GM21515 (cell line): Measurements from ENCODE around the gene ARHGEF26.

Source experiments
- ATAC-seq: cut with Tn5 transposase; IDR thresholded peaks from one replicate; pipeline ENCODE4 v1.9.1; 2021; ENCODE audit not compliant: unreplicated experiment

The ARHGEF26 gene

DNA sequence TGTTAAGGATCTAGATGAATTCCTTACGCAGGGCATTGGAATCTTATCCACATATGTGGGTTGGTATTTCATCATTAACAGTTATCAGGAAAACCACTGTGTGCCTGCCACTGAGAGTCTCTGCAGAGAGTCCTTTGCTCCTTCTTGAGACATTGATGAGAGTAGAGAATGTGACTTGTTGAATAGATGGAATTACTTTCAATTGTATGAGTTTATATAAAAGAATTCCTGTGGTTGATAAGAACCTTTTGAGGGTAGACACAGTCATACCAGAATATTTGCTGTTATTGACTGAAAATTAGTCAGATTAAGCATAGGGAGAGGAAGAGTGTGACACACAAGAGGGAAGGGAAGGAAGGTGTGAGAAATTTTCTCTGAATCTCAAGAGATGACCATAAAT lies 30.8 kb downstream of the ARHGEF26 start:
- ATAC-seq, result no peak

DNA sequence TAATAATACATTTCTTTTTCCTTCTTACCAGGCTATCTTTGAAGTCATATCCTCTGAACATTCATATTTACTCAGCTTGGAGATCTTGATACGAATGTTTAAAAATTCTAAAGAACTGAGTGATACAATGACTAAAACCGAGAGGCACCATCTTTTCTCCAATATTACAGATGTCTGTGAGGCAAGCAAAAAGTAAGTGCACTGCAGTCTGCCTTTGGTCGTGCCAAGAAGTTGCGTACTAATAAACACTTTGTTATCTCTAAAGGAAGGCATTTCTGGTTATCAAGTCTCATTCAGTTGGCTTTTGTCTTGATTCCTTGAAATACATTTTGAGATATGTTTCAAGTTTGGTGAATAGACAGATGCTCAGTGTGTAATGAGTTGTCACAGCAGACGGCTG lies 31.6 kb downstream of the ARHGEF26 start:
- ATAC-seq, result no peak

DNA sequence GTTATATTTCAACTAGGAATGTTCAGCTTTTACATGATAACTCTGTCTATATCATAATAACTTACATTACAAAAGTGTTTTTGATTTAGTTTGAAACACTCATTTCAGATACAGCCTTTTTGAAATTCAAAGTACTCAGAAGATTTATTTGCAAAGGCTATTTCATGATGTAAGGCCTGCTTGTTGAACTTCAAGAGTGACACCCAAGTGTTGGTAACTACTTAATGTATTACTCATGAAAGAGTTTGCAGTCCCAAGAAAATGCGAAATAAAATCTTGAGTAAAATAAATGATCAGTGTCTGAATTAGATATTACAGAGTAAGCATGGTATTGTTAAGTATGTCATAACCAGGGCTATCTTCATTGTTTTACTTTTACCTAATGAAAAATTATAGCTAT lies 35.3 kb downstream of the ARHGEF26 start:
- no peak for ATAC-seq

DNA sequence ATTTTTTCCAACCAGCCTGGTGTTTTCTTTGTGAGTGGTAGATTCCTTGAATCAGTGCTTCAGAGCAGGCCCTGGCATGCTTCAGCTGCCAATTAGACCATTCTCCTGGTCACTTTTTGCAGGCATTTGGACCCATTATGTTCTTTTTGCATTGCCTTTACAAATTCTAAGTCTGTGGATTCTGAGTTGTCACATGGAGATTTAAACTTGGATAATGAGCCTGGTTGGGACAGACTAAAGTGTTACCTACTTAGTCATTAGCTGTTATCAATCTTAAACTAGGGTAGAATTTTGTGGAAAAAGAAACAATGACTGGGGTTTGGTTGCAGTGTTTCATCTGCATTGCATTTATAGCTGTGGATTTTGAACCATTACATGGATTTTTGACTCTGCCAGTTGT lies 40.6 kb downstream of the ARHGEF26 start:
- no peak for ATAC-seq

DNA sequence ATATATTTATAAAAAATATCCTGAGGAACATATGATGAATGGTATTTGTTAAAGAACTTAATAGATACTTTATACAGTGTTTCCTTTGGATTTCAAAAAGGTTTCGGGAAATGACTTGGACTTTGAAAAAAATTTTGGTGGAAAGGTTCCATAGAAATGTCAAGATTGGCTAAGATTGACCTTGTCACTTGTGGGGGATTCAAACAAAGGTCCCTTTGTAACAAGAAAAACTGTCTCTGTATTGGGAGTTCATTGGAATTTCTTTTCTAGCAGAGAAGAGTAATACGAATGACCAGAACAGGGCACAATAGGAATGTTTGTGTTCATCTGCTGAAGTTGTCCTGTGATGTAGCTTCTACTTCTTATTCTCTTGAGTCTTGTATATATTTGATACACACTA lies 43.2 kb downstream of the ARHGEF26 start:
- ATAC-seq, result no peak

DNA sequence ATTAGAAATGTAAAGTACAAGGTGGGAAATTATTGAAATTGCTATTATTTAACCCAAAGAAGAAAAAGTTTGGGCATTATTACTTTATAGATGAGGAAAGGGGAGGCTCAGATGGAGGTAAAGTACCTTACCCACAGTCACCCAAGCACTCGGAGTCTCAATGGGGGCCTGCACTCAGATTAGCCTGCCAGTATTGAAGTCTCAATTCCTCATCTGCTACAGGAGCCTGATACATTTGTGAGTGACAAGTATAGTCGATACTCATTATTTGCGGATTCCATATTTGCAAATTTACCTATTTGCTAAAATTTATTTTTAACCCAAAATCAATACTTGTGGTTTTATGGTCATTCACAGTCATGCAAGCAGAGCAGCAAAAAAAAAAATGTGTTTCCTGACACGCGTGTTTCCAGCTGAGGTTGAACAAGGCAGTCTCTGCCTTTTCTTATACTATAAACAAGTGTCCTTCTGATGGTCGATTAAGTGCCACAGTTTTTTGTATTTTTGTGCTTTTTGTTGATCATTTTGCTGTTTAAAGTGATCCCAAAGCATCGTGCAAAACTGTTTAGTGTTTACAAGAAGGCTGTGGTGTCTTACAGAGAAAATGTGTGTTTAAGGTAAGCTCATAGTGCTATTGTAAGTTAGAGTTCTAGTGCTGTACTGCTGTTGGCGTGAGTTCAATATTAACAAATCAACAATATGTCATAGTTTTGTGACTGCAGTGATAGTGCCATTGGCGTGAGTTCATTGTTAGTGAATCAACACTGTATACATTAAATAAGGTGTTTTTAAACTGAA lies 48.0 kb downstream of the ARHGEF26 start:
- no peak for ATAC-seq

DNA sequence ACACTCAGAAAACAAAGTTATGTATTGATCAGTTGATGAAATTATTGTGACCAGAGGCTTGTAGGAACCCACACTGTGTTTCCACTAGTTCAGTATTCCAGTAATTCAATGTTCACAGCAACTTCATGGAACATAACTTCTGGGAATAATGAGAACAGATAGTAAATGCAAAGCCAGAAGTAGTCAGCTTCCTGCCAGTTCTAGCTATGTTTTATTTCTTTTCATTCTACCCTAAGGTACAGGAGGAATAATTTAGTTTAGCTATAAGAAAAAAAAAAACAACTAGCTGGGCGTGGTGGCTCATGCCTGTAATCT lies 48.6 kb downstream of the ARHGEF26 start:
- no peak for ATAC-seq

DNA sequence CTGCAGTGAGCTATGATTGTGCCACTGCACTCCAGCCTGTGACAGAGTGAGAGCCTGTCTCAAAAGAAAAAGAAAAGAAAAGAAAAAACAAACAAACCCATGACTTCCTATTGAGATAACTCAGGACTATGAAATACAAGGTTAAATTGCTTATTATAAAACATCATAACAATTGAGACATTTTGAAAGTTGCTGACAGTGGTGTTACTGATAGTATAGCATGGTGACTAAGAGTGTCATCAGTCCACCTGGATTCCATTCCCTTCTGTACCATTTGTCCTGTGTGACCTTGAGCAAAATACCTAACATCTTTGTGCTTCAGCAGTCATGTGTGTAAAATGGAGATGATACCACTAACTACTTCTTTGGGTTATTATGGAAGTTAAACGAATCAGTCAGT lies 49.1 kb downstream of the ARHGEF26 start:
- no peak for ATAC-seq

DNA sequence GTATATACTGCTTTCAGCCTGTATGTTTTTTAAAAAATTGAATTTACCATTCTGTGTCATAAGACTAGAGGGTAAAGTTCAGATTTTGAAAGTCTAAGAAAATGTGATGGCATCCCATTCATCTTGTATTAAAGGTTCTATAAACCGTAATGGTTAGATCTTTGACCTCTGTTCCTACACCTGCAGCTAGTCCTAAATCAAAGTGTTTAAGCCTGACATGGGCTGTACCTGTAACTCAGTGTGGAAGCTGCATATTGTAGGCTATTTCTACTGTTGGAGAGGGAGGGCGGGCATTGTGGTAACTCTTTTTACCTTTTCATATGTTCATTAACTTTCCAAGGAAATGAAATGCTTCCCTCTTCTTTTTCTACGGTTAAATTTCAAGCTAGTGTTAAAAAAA lies 53.9 kb downstream of the ARHGEF26 start:
- no peak for ATAC-seq

DNA sequence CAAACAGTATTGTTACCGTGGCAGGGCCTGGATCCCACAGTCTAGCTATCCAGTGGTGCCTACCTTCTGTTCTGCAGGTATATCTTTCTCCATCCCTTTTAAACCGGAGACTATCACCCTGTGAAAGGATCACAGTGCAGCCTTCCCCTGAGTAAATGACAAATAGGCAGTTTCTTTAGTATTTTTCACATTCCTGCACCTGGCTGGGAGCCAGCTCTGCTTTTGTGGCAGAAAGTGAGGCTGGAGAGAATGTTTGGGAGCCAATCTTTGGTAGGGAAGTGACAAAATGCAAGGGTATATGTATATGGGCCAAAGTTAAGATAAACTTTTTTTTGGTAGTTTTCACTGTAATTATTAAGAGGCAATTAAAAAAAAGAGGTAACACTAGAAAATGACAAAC lies 54.8 kb downstream of the ARHGEF26 start:
- no peak for ATAC-seq

DNA sequence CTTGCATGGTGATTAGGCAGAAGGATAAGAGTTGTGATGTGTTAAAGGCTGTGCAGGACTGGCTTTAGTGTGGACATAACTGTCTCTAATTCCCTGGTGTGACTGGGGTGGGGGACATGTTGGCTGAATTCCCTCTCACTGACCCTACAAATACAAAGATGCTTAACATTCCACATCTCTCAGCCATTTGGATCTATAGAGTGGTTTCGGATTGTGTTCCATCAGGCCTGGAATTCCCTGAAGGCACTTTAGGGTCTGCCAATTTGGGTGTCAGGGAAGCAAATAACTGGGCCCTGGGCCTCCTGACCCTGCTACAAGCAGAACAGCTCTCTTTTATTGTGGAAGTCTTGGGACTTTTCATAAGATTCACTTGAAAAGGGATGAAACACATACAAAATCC lies 56.2 kb downstream of the ARHGEF26 start:
- ATAC-seq, result no peak

DNA sequence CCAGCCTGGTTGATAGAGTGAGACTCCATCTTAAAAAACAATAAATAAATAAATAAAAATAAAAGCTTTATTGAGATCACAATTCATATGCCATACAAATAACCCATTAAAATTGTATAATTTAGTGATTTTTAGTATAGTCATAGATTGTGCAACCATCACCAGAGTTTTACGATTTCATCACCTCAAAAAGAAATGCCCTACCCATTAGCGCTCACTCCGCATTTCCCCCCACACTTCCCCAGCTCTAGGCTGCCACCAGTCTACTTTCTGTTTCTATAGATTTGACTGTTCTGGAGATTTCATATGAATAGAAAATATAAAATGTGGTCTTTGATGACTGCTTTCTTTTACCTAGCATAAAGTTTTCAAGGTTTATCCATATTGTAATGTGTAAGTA lies 57.0 kb downstream of the ARHGEF26 start:
- no peak for ATAC-seq

DNA sequence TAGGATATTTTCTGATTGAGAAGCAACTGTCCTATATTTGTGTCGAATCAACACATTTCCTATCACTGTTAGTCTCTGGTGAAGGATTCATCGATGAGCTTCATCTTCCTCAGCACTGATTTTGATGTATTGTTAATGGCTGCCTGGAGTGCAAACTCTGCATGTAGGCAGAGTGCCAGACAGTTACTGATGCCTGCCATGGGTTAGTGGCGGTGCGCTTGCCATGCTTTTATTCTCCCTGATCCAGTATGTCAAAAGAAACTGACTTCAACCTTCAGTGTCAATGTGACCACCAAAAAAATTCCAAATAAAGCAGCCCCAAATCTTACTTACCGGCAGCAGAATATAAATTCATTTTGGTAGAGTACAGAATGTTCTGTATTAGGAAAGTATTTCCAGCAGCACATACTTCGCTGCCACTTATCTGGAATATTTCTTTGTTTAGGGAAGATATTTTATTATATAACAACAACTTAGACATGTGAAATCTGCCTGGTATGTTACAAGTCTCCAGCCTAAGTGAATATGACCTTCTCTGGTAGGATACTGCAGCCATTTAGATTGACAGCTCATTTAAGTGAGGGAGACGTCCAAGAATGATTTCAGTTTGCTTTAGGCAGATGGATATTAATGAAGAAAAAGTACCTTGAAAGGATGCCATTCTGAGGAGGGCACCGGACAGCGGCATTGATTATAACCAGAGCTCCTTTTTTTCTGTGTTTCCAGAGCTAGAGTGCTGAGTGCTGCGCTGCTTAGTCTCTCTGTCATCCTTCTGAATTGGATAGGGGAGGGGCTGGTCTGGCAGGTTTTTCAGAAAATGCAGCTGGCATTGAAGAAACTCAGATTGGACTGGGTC lies 59.9 kb downstream of the ARHGEF26 start:
- no peak for ATAC-seq

DNA sequence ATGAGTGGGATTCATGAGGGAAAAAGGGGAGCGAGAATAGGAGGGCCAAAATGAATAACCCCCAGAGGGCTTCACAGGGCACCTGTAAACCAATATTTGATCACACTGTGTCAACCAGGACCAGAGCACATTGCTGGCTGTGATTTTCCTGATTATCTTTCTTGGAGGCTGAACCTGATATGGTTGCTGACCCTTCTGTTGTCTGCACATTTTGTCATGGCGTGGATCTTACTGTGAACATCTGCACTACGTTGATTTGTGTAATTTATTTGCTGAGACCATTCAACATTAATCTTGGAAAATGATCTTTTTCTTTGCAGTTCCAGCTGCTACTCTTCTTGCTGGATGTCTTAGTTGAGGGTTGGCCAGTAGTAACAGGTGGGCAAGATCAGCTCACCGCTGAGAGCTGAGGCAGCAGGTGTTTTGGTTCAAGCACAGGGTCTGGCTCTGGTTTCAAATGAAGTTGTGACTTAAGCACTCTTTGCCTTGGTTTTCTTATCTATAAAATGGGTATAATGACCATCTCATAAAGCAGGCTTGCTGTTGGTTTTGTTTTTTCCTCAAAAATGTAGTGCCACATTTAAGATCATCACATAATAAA lies 61.2 kb downstream of the ARHGEF26 start:
- no peak for ATAC-seq

DNA sequence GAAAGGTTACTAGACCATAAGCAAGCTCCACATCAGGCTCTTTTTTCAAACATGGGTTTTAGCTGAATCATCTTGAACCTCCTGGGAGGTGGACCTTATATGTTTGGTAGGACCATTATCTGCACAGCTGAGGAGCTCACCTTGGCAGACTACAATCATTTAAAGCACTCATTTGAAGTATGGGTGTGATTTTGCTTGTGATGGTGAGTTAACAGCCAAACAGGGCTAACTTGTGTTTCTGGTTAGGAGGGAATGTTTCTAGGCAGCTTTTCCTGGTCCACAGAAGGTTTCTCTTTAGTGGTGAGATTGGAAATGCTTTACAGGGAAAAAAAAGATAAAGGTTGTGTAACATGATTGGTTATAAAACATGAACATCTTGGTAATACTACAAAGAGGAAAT lies 61.8 kb downstream of the ARHGEF26 start:
- ATAC-seq, result no peak

DNA sequence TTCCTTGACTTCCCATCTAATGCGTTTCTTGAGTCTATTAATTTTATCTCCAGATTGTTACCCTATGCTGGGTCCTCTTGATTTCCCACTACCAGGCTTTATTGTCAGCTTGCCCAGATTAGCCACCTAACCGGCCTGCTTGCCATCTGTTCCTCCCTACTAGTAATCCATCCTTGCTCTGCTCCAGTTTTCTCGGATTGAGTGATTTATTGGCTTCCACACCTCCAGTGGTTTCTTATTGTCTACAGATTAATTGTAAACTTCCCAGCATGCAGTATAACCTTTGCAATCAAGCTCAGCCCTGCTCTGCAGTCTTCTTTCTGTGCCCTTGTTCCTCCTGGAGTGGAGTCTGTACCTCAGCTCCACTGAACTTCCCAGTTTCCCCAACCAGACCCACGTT lies 63.4 kb downstream of the ARHGEF26 start:
- no peak for ATAC-seq

DNA sequence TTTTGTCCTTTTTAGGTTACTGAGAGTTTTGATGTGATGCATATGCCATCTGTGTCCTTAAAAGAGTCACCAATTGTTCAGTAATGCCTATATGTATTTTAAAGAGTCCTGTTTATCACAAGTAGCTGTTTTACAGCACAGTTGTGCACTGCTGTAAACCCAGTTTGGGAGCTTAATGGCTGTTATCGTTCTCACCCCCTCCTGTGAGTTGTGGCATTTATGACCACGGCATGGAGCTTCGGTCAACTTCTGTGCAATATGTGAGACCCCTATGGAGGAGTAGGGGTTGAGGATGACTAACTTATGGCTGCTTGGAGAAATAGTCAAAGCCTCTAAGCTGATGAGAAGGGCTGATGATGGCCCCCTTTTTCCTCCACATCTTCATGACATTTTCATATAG lies 67.2 kb downstream of the ARHGEF26 start:
- ATAC-seq, result no peak

DNA sequence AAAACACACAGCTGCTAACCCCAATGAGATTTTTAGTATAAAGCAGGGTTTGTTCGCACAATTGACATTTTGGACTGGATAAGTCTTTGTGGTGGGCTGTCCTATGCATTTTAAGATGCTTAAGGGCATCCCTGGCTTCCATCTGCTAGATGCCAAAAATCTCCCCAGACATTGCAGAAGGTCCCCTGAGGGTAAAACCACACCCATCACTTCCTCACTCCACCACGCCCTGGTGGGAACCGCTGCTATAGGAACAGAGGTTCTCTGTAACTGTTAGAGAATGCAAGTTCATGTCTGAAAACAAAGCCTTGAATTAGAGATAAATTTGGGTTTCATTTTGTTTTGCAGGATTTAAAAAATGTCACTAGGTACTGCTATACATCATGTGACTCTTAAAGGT lies 67.7 kb downstream of the ARHGEF26 start:
- no peak for ATAC-seq

DNA sequence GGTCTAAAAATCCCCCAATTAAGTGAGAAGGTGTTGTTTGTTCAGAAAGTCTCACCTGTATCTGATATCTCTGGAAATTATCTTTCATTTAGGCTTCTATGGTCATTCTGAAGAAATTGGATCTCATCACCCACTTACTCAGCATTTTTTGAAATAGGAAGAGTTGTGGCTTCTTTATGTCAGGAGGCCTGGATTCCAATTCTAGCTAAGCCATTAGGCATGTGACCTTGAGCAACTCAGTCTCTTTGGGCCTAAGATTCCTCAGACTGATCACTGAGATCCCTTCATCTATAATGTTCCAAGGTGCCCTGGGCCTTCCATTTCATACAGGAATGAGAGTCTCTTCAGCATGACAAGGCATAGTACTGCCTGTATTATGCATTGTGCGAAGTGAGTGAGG lies 70.3 kb downstream of the ARHGEF26 start:
- no peak for ATAC-seq

DNA sequence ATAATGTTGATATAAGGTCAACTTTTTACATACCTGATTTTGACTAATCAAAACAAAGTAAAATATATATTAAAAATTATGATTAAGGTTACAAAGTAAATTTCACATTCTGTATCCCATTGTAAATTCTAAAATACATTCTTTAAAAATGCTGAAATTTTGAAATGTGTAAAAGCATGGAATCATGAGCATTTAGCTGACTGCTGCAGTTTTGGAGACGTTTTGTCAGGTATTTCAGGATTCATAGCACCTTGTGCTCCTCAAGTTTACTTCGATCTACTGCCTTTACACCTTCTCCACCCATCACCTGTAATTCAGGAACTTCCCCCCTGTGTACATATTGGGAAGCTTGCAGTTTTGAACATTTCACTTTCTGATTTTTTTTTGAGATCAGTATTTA lies 71.0 kb downstream of the ARHGEF26 start:
- ATAC-seq, result no peak

DNA sequence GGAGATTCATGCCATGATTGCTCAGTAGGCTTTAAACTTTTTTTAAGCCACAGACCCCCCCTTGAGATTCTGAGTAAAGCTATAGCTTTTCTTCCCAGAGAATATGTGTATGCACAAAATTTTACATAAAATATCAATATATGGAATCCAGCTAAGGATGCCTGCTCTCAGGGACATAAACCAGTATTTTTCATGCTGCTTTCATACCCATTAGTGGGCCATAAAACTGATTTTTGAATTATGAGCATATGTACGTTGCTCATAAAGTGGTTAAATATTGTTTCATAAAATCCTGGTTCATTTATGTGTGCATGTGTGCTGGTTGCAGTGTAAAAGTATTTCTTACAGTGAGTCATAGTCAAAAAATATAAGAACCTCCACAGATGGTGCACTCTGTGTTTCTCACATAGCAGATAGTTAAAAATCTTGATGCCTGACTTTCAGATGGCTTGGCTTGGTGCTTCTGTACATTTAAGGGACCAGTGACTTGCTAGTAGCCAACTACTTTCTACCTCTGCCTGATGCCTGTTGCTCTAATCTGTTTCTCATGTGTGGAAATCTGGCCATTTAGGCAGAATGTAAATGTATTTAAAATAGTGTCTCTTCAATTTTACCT lies 71.9 kb downstream of the ARHGEF26 start:
- ATAC-seq, result no peak

DNA sequence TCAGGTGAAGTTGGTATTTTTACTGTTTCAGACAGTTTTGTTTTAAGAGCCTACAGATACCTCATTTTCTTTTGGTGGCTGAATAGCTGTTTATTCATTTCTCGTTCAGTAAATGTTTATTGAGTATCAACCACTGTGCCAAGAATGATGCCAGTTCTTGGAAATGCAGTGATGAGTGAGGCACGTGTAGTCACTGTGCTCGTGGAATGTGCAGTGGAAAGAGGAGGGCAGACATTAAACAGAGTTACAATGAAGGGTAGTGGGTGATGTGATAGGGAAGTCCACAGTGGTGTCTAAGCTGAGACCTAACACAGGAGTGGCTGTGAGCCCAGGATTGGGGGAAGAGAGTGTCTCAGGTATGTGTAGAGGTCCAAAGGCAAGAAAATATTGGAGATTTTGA lies 73.7 kb downstream of the ARHGEF26 start:
- no peak for ATAC-seq
